Smooth muscle cell (in vitro differentiated cells): Measurements from ENCODE around the gene ECE1. TPM values are rescaled to one million over a fixed set of nuclear protein-coding genes. Genes with fewer than 3 reads are reported as not detected.

Experiments used
- DNase-seq: peaks from one replicate; lab custom pipeline; 2025; ENCODE audit not compliant: unreplicated experiment; lab: John Stamatoyannopoulos, UW
- H2AFZ ChIP-seq: fragments of 200-600 bp; sonication (generic); 2 replicates; pipeline ENCODE4 v1.6.0; 2016; ENCODE audit warnings: antibody characterized with exemption, low read depth, mild to moderate bottlenecking
- H3F3A ChIP-seq: fragments of 200-600 bp; sonication (generic); 2 replicates; pipeline ENCODE4 v1.6.0; 2017; ENCODE audit warnings: antibody characterized with exemption, low read depth
- H3K27ac ChIP-seq: fragments of 200-600 bp; sonication (generic); 2 replicates; pipeline ENCODE4 v1.5.1; 2016; ENCODE audit warnings: low read depth, mild to moderate bottlenecking
- H3K27me3 ChIP-seq: fragments of 200-600 bp; sonication (generic); 2 replicates; pipeline ENCODE4 v1.6.1; 2016; ENCODE audit warnings: low read depth, mild to moderate bottlenecking
- H3K36me3 ChIP-seq: fragments of 200-600 bp; sonication (generic); 2 replicates; pipeline ENCODE4 v1.5.1; 2016; ENCODE audit warnings: low read depth
- H3K4me1 ChIP-seq: fragments of 200-600 bp; sonication (generic); 2 replicates; pipeline ENCODE4 v1.5.1; 2016; ENCODE audit warnings: low read depth
- H3K4me2 ChIP-seq: fragments of 200-600 bp; sonication (generic); 2 replicates; pipeline ENCODE4 v1.6.0; 2016; ENCODE audit warnings: mild to moderate bottlenecking
- H3K4me3 ChIP-seq: fragments of 200-600 bp; sonication (generic); 2 replicates; pipeline ENCODE4 v1.5.1; 2016; ENCODE audit warnings: mild to moderate bottlenecking
- H3K79me2 ChIP-seq: fragments of 200-600 bp; sonication (generic); 2 replicates; pipeline ENCODE4 v1.6.0; 2016; ENCODE audit warnings: low read depth, mild to moderate bottlenecking
- H3K9ac ChIP-seq: fragments of 200-600 bp; sonication (generic); 2 replicates; pipeline ENCODE4 v1.6.0; 2016; ENCODE audit warnings: low read depth
- H3K9me3 ChIP-seq: fragments of 200-600 bp; sonication (generic); replicated peaks from 2 replicates; pipeline ENCODE4 v1.5.1; 2016; ENCODE audit warnings: low read depth
- H4K20me1 ChIP-seq: fragments of 200-600 bp; sonication (generic); 2 replicates; pipeline ENCODE4 v1.6.0; 2016; ENCODE audit warnings: low read depth
- CTCF ChIP-seq: fragments of 200-600 bp; sonication (generic); IDR thresholded peaks from 2 replicates; pipeline ENCODE4 v1.5.1; 2017; ENCODE audit warnings: borderline replicate concordance, mild to moderate bottlenecking, antibody characterized with exemption; ENCODE audit not compliant: insufficient read depth, poor library complexity, severe bottlenecking
- WGBS: methylation state at CpG from one replicate; pipeline ENCODE4 v1.1.7; 2016; ENCODE audit warnings: low lambda C conversion rate; 5-methylcytosine and 5-hydroxymethylcytosine counted together
- polyA plus RNA-seq: library from polyadenylated mRNA; unstranded; fragments of >200 nt; fragmentation: Nextera tagmentation; extraction: Ambion mirVana; gene quantifications from 2 replicates; pipeline ENCODE4 v1.2.1, GENCODE V29; 2016
- total RNA-seq: library from RNA; depleted of rRNA; stranded (reverse); fragments of >200 nt; gene quantifications from 2 replicates; pipeline ENCODE4 v1.2.3, GENCODE V29; 2014

ECE1 gene
- total and polyA plus RNA-seq, 2 experiments from 2014 or later: 108 to 129 TPM

- H3K36me3 ChIP-seq: no peaks in the 10 kb centered on the region
- no peaks in the 10 kb centered on the region for H3K27me3 ChIP-seq
- WGBS: 74% methylated on average over 7 of the region's 7 CpGs
- H3K4me1 ChIP-seq: no peaks in the 10 kb centered on the region
- no peak overlapping the region for H2AFZ ChIP-seq
- DNase-seq: no peak
- H3K4me2 ChIP-seq: no peak overlapping the region
- H4K20me1 ChIP-seq: peaks cover 3% of the 10 kb centered on the region
- peaks cover 36% of the 10 kb centered on the region for H3F3A ChIP-seq
- peaks cover 14% of the 10 kb centered on the region for H3K79me2 ChIP-seq
- no peak overlapping the region for H3K9ac ChIP-seq
- no peaks in the 10 kb centered on the region for H3K9me3 ChIP-seq
- no peak for TF ChIP-seq CTCF
- H3K27ac ChIP-seq: peak overlapping the region; percentile 18
- no peak overlapping the region for H3K4me3 ChIP-seq
Measured at GRCh38 chr1:21269461-21270085, 20.7 kb downstream of the ECE1 start.

GRCh38 chr1:21268281-21269239 lies 21.7 kb downstream of the ECE1 start:
- Histone ChIP-seq H3K4me1 (no peaks in the 10 kb centered on the region), H3K4me2 (no peak overlapping the region), H3K9me3 (no peaks in the 10 kb centered on the region), H4K20me1 (peaks cover 3% of the 10 kb centered on the region), H3K36me3 (no peaks in the 10 kb centered on the region), H3K79me2 (peaks cover 14% of the 10 kb centered on the region), H2AFZ (no peak overlapping the region), H3K27me3 (no peaks in the 10 kb centered on the region), H3K9ac (no peak overlapping the region), H3K4me3 (no peak overlapping the region), H3F3A (peaks cover 36% of the 10 kb centered on the region), H3K27ac (peak overlapping the region; percentile 18)
- no peak for DNase-seq
- 95% methylated on average over 17 of the region's 17 CpGs for WGBS
- TF ChIP-seq CTCF: no peak

- DNase-seq: no peak
- peaks cover 10% of the 10 kb centered on the region for H3K4me1 ChIP-seq
Measured at GRCh38 chr1:21267191-21268077, 22.8 kb downstream of the ECE1 start.

More at GRCh38 chr1:21267191-21268077, 22.8 kb downstream of the ECE1 start:
- Histone ChIP-seq H4K20me1 (peaks cover 3% of the 10 kb centered on the region), H3K36me3 (no peaks in the 10 kb centered on the region), H3K9me3 (no peaks in the 10 kb centered on the region), H3K4me2 (no peak overlapping the region), H2AFZ (no peak overlapping the region), H3F3A (peaks cover 42% of the 10 kb centered on the region), H3K27me3 (no peaks in the 10 kb centered on the region), H3K4me3 (no peak overlapping the region), H3K27ac (peak overlapping the region; percentile 98), H3K9ac (no peak overlapping the region), H3K79me2 (peaks cover 11% of the 10 kb centered on the region)
- no peak for TF ChIP-seq CTCF
- 85% methylated on average over 16 of the region's 16 CpGs for WGBS
